Stimulated activated CD8-positive, alpha-beta memory T cell treated with anti-CD3 and anti-CD28 coated beads, Interleukin-4, amount 100 ng/mL, for 48 hours (primary cell): ENCODE results near the gene ELOF1.
"Not testable (repeated sequence)": the region's sequence is repeated elsewhere in the genome, so short reads cannot be mapped to it uniquely, and the experiment has no call there.

Experiments used
- DNase-seq: peaks from one replicate; pipeline ENCODE4 v3.0.0-alpha.2; 2020

Gene ELOF1

DNA sequence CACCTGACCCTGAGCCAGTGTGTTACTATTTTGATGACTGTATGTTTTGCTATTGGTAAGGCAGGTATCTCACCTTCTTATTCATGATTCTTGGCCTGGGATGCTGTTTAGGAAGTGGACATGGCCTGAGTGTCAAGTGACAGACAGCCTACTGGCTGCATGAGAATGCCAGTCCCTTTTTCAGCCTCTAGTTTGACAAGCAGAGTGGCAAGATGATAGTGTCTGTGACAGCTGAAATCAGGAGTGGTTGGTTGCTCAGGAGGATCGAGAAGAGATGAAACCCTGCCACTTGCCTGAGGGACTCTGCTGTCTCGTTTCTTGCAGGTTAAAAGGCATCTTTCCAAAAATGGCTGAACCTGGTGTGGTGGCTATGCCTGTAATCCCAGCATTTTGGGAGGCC is 7.1 kb upstream of the ELOF1 start:
- no peak for DNase-seq

DNA sequence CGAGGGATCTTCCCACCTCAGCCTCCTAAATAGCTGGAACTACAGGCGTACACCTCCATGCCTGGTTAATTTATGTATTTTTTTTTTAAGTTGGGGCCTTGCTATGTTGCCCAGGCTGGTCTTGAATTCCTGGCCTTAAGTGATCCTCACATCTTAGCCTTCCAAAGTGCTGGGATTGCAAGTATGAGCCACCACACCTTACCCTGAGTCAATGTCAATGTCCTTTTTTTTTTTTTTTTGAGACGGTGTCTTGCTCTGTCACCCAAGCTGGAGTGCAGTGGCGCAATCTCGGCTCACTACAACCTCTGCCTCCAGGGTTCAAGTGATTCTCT is 6.6 kb upstream of the ELOF1 start:
- not testable (repeated sequence) for DNase-seq

DNA sequence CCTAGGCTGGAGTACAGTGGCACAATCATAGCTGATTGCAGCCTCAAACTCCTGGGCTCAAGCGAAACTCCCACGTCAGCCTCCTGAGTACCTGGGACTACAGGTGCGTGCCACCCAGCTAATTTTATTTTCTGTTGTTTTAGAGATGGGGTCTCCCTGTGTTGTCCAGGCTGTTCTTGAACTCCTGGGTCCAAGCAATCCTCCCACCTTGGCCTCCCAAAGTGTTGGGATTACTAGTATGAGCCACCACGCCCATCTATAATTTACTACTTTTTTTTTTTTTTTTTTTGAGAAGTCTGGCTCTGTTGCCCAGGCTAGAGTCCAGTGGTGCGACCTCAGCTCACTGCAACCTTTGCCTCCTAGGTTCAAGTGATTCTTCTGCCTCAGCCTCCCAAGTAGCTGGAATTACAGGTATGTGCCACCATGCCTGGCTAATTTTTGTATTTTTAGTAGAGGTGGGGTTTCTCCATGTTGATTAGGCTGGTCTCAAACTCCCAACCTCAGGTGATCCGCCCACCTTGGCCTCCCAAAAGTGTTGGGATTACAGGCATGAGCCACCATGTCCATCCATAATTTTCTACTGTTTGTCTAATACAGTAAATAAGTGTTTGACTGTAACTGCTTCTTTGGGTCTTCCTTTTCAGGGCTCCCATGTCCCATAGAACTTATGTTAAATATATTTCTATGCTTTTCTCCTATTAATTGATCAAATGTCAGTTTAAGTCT is 5.2 kb upstream of the ELOF1 start:
- not testable (repeated sequence) for DNase-seq

DNA sequence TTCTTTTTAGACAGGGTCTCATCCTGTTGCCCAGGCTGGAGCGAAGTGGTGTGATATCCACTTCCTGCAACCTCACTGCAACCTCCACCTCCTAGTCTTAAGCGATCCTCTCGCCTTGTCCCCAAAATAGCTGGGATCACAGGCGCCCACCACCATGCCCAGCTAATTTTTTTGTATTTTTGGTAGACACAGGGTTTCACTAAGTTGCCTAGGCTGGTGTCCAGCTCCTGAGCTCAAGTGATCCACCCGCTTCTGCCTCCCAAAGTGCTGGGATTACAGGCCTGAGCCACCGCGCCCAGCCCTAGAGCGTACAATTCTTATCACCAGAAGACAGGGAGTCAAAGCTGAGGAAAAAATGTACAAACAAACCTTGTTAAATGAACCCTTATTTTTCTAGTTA is 4.5 kb upstream of the ELOF1 start:
- no peak for DNase-seq

DNA sequence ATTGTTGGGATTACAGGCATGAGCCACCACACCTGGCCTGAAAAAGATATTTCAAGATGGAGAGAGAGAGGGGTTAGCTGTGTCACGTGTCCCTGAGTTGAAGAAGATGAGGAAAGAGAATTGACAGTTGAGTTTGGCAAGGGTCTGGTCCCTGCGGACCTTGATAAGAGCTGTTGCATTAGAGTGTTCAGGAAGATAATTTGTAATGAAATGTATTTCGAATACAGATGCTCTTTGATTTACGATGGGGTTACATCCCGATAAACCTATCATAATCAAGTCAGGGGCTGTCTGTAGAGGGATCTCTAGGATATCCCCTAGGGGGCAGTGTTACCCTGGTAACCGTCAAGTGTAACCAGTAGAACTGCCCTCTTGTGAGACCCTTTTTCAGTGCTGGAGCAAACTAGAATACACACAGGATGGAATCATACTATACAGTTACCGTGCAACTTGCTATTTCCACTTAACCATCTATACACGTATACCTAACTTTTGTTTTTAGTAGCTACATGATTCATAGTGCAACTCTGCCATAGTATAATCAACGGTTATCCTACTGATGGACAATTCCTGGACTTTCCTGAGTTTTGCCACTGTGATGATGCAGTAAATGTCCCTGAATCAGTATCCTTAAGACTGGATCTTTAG is 1.5 kb upstream of the ELOF1 start:
- DNase-seq, result peak; percentile 74

DNA sequence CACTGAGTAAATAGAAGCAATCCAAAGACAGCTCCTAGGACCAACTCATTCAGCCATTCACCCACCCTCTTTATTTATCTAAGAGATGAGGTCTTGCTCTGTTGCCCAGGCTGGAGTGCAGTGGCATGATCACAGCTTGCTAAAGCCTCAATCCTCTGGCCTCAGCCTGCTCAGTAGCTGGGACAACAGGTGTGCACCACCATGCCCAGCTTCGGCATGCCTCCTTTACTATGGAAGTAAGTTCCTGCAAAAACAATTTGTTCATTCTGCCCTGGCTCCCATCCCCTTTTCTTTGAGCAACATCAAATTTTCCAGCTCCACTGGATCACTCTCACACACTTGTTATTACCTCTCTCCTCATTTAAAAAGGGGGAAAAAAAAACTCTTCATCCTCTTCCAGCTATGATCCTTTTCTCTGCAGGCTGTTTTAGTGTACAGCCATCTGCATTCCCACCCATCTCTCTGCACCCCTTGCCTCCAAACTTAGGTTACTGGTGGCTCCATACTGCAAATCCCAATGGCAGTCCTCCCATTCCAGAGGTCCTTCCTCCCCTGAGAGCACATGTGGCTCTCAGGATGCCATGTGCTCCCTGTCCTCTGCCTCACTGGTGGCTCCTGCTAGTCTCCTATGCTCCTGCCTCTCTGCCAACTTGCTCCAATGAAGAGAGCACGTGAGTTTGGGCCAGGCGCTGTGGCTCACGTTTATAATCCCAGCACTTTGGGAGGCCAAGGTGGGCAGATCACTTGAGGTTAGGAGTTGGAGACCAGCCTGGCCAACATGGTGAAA is 2.2 kb downstream of the ELOF1 start:
- no peak for DNase-seq

DNA sequence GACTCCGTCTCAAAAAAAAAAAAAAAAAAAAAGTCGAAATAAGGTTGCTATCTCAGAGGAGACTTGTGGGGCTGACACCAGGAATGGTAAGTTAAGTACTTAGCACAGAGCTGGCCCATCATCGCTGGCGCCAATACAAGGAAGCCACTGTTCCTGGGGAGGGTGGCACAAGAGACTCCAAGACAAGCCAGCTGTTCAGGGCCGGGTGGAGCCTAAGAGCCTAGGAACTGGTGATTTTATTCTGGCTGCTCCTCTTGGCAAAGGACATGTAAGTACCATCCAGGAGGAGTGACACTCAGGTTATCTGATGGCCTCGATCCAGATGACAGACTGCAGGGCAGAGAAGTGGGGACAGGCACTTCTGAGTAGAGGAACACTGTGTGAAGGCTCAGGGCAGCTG is 3.8 kb downstream of the ELOF1 start:
- no peak for DNase-seq

DNA sequence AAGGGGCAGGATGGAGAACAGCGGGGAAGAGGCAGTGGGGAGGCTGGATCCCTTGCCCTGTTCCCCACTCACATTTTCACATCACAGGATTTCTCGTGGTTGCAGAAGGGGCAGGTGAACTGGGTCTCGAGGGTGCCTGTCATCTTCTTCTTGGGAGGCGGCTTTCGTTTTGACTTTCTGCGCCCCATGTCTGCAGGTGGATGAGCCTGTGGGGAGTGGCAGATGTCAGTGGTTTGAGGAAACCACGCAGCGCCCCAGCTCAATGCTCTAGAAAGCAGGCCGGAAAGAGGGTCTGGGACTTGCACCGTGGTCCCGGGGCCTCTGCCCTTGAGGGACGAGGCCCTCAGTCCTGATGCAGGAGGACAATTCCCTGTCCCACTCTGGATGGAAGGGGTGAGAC is 4.9 kb downstream of the ELOF1 start:
- no peak for DNase-seq

DNA sequence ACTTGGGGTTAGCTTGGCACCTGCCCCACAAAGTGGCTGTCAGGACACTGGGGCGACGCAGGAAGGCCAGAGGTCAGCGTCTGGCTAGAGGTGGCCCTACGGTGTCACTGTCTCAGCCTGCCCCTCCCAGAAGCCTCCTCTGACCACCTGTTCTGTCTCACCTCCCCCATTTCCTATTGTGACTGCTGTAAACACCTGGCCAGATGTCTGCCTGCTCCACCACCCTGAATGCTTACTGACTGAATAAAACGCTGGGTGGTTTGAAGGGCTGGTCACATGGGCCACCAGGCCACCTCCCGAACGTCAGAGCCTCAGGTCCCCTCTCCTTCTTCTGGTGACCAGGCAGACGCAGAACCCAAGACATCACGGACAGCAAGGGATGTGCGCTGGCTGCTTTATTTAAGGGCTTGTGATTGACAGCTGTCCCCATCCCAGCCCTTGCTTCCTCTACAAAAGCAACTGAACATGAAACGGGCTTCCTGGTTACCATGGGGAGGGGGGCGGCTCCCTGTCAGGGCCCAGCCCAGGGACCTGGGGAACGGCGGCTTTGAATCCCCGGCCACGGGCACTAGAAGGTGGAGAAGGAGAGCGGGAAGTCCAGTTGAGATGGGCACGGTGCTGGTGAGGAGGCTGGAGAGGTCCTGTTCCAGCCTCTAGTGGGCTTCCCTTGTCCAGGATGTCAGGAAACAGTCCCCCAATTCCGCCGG is 6.2 kb downstream of the ELOF1 start:
- DNase-seq, result no peak

DNA sequence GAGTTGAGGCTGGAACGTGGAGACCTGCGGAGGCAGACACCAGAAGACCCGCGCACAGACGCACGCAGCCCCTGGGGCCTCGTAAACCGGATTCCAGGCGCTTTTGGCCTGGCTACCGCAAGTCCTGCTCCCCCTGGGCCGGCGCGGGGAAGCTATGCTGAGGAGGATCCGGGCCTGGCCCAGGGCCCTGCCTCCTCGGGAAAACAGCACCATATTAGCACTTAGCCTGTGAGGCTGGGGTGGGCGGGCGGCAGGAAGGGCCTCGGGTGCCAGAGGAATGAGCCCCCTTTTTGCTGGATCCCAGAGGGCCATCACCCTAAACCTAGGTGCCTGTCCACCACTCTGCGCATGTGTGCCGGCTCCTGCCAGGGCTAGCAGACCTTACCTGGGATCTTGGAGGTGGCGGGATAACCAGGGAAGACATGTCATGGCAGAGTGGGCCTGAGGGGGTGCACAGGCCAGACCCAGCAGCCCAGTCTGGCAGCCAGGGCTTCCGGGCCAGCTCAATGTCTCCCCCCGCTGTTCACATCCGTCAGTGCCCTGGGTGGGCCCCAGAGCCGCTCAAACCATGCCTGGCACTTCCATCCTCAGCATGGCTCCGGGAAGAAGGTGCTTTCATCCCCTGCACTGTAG is 7.3 kb downstream of the ELOF1 start:
- DNase-seq, result peak; percentile 48

DNA sequence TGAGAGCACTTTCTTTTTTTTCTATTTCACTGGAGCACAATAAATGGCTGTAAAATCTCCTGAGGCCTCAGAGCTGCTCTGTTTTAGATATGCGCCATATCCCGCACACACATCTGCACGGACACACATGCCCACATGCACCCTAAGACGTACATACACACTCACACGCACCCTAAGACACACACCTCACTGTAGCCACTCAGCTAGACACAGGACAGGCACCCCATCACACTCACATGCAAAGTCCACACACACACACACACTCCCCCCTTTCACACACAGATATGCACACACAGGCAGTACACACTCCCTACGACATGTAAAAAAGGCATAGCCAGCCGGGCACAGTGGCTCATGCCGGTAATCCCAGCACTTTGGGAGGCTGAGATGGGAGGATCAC is 8.8 kb downstream of the ELOF1 start:
- no peak for DNase-seq

DNA sequence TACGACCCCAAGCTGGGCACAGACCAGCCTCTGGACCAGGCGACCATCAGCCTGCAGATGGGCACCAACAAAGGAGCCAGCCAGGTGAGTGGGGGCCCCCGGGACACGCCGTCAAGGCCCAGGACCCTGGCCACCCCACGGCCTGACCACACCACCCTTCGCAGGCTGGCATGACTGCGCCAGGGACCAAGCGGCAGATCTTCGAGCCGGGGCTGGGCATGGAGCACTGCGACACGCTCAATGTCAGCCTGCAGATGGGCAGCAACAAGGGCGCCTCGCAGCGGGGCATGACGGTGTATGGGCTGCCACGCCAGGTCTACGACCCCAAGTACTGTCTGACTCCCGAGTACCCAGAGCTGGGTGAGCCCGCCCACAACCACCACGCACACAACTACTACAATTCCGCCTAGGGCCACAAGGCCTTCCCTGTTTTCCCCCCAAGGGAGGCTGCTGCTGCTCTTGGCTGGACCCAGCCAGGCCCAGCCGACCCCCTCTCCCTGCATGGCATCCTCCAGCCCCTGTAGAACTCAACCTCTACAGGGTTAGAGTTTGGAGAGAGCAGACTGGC is 9.6 kb downstream of the ELOF1 start:
- DNase-seq, result no peak

DNA sequence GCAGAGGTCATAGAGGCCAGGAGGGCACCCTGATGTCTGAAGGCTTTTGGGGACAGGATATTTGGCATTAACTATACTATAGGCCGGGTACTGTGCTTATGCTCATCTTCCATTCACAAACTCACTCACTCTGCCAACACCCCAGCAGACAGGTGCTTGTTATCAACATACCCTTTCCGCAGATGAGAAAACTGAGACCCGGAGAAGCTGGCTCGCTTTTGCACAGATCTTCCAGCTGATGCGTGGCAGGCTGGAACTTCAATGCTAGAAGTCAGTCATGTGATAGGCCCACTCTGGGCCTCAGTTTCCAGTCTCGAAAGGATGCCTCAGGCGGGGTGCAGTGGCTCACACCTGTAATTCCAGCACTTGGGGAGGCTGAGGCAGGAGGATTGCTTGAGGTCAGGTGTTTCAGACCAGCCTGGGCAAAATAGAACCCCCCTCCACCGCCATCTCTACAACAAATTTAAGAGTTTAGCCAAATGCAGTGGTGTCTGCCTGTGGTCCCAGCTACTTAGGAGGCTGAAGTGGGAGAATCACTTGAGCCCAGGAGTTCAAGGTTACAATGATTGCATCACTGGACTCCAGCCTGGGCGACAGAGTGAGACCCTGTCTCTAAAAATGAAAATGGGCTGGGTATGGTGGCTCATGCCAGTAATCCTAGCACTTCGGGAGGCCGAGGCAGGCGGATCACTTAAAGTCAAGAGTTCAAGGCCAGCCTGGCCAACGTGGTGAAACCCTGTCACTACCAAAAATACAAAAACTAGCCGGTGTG is 10.9 kb downstream of the ELOF1 start:
- DNase-seq, result no peak

DNA sequence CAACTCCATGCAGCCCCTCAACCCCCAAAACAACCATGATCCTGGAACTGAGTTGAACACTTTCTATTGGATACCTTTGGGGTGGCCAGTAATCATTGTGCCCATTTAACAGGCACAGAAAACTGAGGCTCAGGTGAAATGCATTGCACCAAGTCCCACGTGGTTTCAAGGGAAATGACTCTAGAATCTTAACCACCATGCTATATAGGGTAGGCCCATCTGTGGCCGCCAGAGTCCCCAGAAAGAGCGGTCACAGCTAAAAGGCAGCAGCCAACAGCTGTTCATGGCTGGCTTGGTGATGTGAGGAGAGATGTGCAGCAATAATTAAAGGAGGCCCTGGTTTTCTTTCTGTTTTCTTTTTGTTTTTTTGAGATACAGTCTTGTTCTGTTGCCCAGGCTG is 17.8 kb downstream of the ELOF1 start:
- DNase-seq, result no peak

DNA sequence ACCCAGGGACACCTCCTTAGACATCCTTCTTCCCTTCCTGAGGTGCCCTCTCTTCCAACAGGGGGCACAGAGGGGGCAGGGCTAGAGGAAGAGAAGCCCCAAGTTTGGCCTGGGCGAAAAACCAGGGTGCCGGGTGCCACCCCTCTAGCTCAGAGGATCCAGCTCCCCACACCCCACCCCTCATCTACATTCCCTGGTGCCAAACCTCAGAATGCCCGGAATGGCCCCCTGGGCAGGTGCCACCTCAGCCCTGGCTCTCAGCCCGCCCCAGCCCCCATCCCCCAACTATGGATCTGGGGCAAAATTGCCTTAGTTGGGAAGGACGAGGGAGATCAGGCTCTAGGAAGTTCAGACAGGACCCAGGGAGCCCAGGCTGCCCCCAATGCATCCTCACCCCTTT is 18.4 kb downstream of the ELOF1 start:
- no peak for DNase-seq

DNA sequence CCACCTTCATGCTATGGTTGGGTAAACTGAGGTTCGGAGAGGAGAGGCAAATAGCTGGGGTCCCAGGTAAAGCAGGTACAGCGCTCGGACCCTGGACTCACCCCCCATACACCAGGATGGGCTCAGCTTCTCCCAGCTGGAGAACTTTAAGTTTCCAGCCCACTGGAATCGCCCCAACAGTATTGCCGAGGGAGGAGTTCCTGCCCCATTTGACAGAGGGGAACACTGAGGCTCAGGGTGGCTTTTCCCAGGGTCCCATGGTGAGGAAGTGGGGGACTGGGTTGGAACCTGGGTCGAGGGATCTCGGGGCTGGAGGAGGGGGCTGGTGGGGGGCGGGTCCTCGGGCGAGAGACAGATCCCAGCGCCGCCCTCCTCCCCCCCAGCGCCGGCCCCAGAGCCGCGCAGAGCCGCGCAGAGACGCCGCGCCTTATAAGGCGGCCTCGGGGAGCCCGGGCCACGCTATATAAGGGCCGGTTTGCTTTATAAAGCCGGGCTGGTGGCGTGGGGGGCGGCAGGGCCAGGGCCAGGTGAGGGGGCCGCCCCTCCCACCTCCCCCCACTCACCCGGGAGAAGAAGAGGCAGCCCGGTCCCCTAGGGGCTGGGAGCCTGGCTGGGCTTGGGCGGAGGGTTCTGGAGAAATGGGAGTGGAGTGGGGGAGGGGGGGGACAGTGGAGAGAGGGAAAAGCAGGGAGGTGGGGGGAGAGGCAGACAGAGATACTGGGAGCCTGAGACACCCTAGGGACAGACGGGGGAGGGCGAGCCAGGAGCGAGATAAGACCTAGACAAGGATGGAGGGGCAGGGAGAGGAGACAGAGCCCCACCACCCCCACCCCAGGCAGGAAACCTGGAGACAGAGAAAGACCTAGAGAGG is 19.3 kb downstream of the ELOF1 start:
- DNase-seq, result no peak

DNA sequence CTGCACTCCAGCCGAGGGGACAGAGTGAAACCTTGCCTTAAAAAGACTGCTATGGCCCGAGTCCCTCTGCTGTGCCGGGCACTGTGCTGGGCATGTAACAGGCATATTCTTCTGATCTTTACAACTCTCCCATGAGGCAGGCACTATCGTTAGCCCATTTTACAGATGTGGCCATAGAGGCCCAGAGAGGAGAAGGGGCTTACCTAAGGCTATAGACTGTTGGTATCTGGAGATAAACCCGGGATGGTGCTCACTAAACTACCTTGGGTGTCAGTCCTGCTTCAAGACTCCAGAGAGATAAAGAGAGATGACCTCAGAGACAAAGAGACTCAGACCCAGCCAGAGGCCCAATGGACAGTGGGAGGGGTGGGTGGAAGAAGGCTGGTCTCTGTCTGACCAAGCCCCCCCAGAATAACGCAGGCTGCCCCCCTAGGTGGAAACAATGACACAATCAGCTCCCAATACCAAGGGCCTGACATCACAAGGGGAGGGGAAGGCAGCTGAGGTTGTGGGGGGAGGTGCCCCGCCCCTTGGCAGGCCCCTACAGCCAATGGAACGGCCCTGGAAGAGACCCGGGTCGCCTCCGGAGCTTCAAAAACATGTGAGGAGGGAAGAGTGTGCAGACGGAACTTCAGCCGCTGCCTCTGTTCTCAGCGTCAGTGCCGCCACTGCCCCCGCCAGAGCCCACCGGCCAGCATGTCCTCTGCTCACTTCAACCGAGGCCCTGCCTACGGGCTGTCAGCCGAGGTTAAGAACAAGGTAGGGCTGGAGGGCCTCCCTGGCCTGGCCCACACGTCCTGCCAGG is 20.6 kb downstream of the ELOF1 start, which contains the start of gene CNN1:
CNN1 (plus strand) TSS at position 620 of the 805 bp plus-strand sequence; CDS start at position 697, 77 bp downstream.
- DNase-seq, result no peak

DNA sequence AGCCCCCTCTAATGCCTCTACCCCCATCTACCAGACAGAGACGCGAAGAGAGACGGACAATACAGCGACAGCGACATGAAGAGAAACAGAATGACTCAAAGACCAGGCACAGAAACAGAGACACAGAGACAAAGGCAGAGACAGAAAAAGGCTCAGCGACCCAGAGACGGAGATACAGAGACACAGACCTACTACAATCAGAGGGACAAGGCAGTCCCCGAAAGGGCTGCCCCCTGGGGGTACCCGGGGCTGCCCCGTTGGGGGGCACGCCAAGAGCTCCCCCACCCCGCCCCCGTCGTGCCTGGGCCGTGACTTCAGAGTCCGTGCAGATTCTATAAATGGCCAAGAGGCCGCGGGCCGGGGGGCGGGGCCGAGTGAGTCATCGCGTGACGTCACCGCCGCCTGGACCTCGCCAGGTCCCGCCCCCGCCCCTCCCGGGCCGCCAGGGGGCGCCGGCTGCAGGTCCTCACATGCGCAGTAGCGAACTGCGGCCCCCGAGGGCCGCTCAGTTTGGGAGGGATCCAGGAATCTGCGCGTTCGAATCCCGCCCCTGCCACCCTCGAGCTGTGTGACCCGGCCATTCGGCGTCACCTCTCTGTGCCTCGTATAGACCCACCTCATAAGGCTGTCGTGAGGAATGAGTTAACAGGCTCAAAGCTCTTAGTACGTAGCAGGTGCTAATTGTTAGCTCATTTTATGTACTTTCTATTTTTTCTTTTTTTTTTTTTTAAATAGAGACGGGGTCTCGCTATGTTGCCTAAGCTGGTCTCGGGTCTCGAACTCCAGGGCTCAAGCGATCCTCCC is 23.0 kb downstream of the ELOF1 start:
- peak; percentile 93 for DNase-seq

DNA sequence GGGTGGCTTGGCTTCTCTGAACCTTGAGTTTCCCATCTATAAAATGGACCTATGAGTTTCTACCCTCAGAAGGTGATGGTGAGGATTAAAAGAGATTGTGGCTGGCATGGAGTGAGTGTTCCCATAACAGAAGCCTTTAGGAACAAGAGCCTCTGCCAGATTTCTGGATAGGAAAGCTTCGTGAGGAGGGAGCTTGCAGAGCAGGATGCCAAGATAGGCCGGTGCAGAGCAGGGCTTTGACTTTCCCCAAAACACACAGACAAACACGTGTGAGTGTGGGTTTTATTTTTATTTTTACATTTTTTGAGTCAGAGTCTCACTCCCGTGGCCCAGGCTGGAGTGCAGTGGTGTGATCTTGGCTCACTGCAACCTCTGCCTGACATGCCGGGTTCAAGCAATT is 24.1 kb downstream of the ELOF1 start:
- no peak for DNase-seq
